ENCODE data around the gene STT3A.

- TF ChIP-seq, protein P1, sequence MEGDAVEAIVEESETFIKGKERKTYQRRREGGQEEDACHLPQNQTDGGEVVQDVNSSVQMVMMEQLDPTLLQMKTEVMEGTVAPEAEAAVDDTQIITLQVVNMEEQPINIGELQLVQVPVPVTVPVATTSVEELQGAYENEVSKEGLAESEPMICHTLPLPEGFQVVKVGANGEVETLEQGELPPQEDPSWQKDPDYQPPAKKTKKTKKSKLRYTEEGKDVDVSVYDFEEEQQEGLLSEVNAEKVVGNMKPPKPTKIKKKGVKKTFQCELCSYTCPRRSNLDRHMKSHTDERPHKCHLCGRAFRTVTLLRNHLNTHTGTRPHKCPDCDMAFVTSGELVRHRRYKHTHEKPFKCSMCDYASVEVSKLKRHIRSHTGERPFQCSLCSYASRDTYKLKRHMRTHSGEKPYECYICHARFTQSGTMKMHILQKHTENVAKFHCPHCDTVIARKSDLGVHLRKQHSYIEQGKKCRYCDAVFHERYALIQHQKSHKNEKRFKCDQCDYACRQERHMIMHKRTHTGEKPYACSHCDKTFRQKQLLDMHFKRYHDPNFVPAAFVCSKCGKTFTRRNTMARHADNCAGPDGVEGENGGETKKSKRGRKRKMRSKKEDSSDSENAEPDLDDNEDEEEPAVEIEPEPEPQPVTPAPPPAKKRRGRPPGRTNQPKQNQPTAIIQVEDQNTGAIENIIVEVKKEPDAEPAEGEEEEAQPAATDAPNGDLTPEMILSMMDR (IDR thresholded peaks at IDR 0.05; ENCODE audit: insufficient read depth, low read length, poor library complexity, severe bottlenecking), result peak; percentile 25
- TF ChIP-seq EZH2phosphoT487 (conservative IDR thresholded peaks at IDR 0.05; ENCODE audit: low read length), result no peak
Measured at GRCh38 chr11:125568970-125569914, 23.4 kb upstream of the STT3A start, which contains the start of gene EI24.
